ENCODE measurements around the gene PSMA7. TPM values are rescaled to one million over a fixed set of nuclear protein-coding genes. Genes with fewer than 3 reads are reported as not detected.
"Not testable (repeated sequence)": the region's sequence is repeated elsewhere in the genome, so short reads cannot be mapped to it uniquely, and the experiment has no call there.

The PSMA7 gene
- total RNA-seq, 6 experiments from 2014 or later, result 296 to 357 (median 334) TPM

DNA sequence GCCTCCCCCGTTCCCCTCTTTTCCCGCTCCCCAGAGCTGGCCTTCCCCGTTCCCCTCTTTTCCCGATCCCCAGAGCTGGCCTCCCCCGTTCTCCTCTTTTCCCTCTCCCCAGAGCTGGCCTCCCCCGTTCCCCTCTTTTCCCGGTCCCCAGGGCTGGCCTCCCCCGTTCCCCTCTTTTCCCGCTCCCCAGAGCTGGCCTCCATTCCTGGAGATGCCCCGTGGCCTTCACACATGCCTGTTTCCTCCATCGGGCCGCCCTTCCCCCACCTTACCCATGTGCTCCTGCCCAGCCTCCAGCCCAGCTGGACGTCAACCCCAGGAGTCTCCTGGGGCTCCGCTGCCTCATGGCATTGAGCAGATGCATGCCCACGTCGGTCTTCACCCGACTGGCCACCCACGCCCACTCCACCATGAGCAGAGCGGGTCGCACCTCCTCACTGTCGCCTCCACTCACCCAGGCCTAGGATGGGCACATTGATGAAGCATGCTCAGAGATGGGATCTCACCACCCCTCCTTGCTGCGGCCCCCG, 8.7 kb upstream of the PSMA7 start:
- no peak overlapping the region for H3K27ac Mint-ChIP-seq
- no peak overlapping the region for H3K4me3 Mint-ChIP-seq
- H3K4me1 Mint-ChIP-seq (ENCODE audit: low read depth), result peaks cover 24% of the 10 kb centered on the region
- H3K27me3 Mint-ChIP-seq (ENCODE audit: insufficient read depth), result peaks cover 3% of the 10 kb centered on the region
- no peak for DNase-seq
- H3K36me3 Mint-ChIP-seq (ENCODE audit: low read depth), result peaks cover 34% of the 10 kb centered on the region
- TF ChIP-seq, protein P1, sequence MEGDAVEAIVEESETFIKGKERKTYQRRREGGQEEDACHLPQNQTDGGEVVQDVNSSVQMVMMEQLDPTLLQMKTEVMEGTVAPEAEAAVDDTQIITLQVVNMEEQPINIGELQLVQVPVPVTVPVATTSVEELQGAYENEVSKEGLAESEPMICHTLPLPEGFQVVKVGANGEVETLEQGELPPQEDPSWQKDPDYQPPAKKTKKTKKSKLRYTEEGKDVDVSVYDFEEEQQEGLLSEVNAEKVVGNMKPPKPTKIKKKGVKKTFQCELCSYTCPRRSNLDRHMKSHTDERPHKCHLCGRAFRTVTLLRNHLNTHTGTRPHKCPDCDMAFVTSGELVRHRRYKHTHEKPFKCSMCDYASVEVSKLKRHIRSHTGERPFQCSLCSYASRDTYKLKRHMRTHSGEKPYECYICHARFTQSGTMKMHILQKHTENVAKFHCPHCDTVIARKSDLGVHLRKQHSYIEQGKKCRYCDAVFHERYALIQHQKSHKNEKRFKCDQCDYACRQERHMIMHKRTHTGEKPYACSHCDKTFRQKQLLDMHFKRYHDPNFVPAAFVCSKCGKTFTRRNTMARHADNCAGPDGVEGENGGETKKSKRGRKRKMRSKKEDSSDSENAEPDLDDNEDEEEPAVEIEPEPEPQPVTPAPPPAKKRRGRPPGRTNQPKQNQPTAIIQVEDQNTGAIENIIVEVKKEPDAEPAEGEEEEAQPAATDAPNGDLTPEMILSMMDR (IDR thresholded peaks at IDR 0.05), result no peak
- peaks cover 6% of the 10 kb centered on the region; the same call in 1 of the 2 replicates for H3K9me3 Mint-ChIP-seq

DNA sequence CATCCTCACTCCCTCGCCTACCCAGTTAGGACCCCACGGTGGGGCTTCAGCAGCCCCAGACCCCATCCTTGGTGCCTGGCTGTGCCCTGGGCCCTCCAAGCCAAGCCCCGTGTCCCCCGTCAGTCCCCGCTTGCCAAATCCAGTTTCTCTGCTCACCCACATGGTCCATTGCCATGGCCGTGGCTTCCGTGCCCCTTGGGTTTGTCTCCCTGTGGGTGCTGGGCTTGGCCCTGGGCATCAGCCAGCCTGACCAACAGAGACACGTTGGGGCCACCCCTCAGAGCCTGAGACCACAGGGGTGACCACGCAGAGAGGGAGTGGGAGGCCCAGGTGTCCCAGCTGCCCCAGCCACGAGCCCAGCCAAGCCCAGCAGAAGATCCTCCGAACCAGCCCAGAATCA, 8.0 kb upstream of the PSMA7 start:
- TF ChIP-seq, protein P1 (IDR thresholded peaks at IDR 0.05), result no peak
- H3K4me1 Mint-ChIP-seq (ENCODE audit: low read depth), result peaks cover 24% of the 10 kb centered on the region
- DNase-seq, result no peak
- H3K9me3 Mint-ChIP-seq, result peaks cover 6% of the 10 kb centered on the region; the same call in 1 of the 2 replicates
- H3K36me3 Mint-ChIP-seq (ENCODE audit: low read depth), result peaks cover 34% of the 10 kb centered on the region
- H3K4me3 Mint-ChIP-seq, result no peak overlapping the region
- peaks cover 3% of the 10 kb centered on the region for H3K27me3 Mint-ChIP-seq (ENCODE audit: insufficient read depth)
- H3K27ac Mint-ChIP-seq, result no peak overlapping the region

DNA sequence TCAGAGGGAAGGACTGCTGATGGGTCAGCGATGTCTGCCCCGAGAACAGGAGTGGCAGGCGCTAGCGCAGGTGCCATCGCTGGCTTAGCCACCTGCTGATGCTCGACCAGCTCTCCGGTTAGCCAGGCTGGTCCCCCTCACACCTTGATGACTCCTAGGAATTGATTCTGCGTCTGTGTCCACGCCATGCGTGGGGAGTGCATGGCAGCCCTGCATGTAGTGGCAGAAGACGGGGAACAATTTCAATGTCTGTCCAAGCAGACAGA, 7.0 kb upstream of the PSMA7 start:
- peaks cover 27% of the 10 kb centered on the region for H3K36me3 Mint-ChIP-seq (ENCODE audit: low read depth)
- H3K4me1 Mint-ChIP-seq (ENCODE audit: low read depth), result peaks cover 24% of the 10 kb centered on the region
- no peak for DNase-seq
- H3K27ac Mint-ChIP-seq, result no peak overlapping the region
- H3K4me3 Mint-ChIP-seq, result no peak overlapping the region
- H3K27me3 Mint-ChIP-seq (ENCODE audit: insufficient read depth), result peaks cover 3% of the 10 kb centered on the region
- H3K9me3 Mint-ChIP-seq, result peaks cover 6% of the 10 kb centered on the region; the same call in 1 of the 2 replicates
- TF ChIP-seq, protein P1 (IDR thresholded peaks at IDR 0.05), result no peak

DNA sequence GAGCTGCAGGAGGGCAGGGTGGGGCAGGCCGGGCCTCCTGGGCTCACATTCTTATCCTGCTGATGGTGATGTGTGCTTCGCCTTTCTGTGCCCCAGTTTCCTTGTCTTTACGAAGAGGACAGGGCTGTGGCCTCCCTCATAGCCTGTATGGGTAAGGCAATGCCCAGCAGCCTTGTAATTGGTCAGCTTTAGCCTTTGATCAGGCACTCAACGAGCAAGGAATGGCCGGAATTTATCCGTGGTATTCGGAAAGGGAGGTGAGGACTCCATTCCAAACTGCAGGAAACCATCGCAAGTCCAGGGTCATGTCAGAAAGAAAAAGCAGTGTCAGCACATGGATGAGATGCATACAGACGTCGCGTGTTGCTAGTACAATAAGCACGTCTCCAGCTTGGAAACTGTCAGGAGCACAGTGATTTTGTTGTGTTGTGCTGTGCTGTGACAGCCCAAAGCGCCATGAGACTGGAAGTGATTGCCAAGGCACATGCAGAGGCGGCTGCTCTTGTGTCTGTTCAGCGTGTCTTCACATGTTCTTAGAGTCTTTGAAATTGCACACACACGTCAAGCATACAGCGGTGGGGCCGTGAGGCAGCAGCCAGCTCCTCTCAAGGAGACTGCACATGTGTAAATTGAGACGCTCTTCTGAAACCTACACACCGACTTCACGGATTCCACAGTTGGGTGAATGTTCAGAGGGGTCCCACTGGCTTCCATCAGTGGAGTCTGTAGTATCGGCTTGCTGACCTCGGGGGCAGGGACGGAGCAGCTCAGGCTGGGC, 6.5 kb upstream of the PSMA7 start:
- Mint-ChIP-seq H3K4me3 (no peak overlapping the region), H3K36me3 (ENCODE audit: low read depth) (peaks cover 24% of the 10 kb centered on the region), H3K27me3 (ENCODE audit: insufficient read depth) (peaks cover 3% of the 10 kb centered on the region), H3K4me1 (ENCODE audit: low read depth) (peaks cover 24% of the 10 kb centered on the region), H3K9me3 (peaks cover 6% of the 10 kb centered on the region; the same call in 1 of the 2 replicates), H3K27ac (no peak overlapping the region)
- TF ChIP-seq, protein P1 (IDR thresholded peaks at IDR 0.05), result no peak
- DNase-seq, result no peak

DNA sequence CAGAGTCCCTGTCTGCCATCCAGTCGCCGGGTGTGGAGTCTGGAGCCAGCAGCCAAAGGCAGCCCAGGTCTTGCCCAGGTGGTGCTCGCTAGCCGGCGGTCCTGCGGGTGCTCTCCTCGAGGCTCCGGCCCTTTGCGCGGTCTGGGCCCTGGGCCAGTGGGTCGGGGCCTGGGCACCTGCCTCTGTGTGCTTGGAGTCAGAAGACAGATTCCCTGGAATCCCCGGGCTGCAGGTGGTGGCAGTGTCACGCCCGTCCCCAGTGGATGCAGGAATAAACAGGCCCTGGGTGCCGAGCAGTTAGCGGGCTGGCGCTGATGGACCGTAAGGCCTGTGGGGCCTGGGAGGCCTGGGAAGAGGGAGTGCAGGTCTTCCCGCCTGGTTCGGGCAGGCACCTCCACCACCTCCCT, 5.7 kb upstream of the PSMA7 start:
- Mint-ChIP-seq H3K9me3 (peaks cover 6% of the 10 kb centered on the region; the same call in 1 of the 2 replicates), H3K27me3 (ENCODE audit: insufficient read depth) (peaks cover 3% of the 10 kb centered on the region), H3K27ac (no peak overlapping the region), H3K4me3 (no peak overlapping the region), H3K36me3 (ENCODE audit: low read depth) (peaks cover 17% of the 10 kb centered on the region), H3K4me1 (ENCODE audit: low read depth) (peaks cover 26% of the 10 kb centered on the region)
- TF ChIP-seq, protein P1 (IDR thresholded peaks at IDR 0.05), result no peak
- no peak for DNase-seq

DNA sequence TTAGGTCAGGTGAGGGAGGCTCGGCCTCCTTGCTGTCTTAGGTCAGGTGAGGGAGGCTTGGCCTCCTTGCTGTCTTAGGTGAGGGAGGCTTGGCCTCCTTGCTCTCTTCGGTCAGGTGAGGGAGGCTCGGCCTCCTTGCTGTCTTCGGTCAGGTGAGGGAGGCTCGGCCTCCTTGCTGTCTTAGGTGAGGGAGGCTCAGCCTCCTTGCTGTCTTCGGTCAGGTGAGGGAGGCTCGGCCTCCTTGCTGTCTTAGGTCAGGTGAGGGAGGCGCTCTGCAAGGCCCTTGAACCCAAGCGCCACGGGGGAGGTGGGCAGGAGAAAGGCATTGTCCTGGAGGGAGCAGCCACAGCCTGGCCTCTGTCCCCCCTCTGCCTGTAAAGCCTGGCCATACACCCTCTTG, 5.2 kb upstream of the PSMA7 start:
- H3K36me3 Mint-ChIP-seq (ENCODE audit: low read depth), result peaks cover 12% of the 10 kb centered on the region
- not testable (repeated sequence) for H3K27me3 Mint-ChIP-seq (ENCODE audit: insufficient read depth)

More for the DNA sequence above, 5.2 kb upstream of the PSMA7 start:
- H3K4me1 Mint-ChIP-seq (ENCODE audit: low read depth), result peaks cover 26% of the 10 kb centered on the region
- not testable (repeated sequence) for DNase-seq, H3K4me3 Mint-ChIP-seq, H3K27ac Mint-ChIP-seq, H3K9me3 Mint-ChIP-seq
